ENCODE measurements around the gene TRDMT1.

DNA sequence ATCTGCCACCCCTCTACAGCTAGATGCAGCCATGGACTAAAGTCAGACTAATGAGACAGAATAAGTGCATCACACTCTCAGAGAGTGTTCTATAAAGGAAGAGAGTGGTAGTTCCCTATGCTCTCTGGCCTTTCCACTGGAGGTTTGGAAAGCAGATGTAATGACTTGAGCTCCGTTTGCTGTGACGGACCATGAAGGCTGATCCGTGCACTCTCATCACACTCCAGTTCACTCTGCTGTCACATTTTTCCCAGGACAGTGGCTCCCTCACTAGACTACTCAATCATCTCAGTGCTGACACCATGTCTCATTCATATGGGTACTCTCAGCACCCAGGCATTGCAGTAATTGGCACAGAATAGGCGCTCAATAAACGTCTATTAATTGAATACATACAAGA is 20.4 kb downstream of the TRDMT1 start:
- no peak for TF ChIP-seq POLR2A (IDR thresholded peaks at IDR 0.05)
- TF ChIP-seq, protein P1, sequence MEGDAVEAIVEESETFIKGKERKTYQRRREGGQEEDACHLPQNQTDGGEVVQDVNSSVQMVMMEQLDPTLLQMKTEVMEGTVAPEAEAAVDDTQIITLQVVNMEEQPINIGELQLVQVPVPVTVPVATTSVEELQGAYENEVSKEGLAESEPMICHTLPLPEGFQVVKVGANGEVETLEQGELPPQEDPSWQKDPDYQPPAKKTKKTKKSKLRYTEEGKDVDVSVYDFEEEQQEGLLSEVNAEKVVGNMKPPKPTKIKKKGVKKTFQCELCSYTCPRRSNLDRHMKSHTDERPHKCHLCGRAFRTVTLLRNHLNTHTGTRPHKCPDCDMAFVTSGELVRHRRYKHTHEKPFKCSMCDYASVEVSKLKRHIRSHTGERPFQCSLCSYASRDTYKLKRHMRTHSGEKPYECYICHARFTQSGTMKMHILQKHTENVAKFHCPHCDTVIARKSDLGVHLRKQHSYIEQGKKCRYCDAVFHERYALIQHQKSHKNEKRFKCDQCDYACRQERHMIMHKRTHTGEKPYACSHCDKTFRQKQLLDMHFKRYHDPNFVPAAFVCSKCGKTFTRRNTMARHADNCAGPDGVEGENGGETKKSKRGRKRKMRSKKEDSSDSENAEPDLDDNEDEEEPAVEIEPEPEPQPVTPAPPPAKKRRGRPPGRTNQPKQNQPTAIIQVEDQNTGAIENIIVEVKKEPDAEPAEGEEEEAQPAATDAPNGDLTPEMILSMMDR (IDR thresholded peaks at IDR 0.05): no peak

Measured in testis (tissue), 2 donors.